ENCODE results near the gene DPEP2. TPM values are rescaled to one million over a fixed set of nuclear protein-coding genes. Genes with fewer than 3 reads are reported as not detected.

The DPEP2 gene
- total RNA-seq, 1 donor from 2014 or later = not detected

DNA sequence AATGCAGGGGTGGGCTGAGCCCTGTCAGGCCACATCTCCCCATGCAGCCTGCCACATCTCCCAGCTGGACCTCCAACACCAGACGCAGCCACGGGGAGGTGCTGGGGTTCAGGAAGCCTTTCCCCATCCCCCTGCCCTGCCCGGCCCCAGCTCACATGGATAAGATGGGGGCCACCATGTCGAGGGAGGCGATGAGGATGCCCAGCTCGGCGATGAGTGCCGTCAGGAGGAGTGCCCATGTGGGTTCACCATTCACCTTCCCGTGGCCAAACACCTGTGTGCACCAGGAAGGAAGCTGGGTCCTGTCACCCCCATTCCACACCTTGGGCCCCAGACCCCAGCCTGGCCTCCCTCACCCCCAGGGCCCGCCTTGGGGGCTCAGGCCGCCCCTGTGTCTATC lies 49.6 kb downstream of the DPEP2 start:
- H3K36me3 Mint-ChIP-seq (ENCODE audit: low read depth) = peaks cover 30% of the 10 kb centered on the region
- no peak overlapping the region for H3K27ac Mint-ChIP-seq (ENCODE audit: unreplicated experiment)
- H3K9me3 Mint-ChIP-seq (ENCODE audit: low read depth) = no peaks in the 10 kb centered on the region
- TF ChIP-seq, protein P1, sequence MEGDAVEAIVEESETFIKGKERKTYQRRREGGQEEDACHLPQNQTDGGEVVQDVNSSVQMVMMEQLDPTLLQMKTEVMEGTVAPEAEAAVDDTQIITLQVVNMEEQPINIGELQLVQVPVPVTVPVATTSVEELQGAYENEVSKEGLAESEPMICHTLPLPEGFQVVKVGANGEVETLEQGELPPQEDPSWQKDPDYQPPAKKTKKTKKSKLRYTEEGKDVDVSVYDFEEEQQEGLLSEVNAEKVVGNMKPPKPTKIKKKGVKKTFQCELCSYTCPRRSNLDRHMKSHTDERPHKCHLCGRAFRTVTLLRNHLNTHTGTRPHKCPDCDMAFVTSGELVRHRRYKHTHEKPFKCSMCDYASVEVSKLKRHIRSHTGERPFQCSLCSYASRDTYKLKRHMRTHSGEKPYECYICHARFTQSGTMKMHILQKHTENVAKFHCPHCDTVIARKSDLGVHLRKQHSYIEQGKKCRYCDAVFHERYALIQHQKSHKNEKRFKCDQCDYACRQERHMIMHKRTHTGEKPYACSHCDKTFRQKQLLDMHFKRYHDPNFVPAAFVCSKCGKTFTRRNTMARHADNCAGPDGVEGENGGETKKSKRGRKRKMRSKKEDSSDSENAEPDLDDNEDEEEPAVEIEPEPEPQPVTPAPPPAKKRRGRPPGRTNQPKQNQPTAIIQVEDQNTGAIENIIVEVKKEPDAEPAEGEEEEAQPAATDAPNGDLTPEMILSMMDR (IDR thresholded peaks at IDR 0.05) = no peak
- DNase-seq (ENCODE audit: low spot score) = no peak
- H3K4me3 Mint-ChIP-seq (ENCODE audit: unreplicated experiment) = no peak overlapping the region
- H3K4me1 Mint-ChIP-seq (ENCODE audit: low read depth) = no peaks in the 10 kb centered on the region
- H3K27me3 Mint-ChIP-seq (ENCODE audit: low read depth) = no peaks in the 10 kb centered on the region

DNA sequence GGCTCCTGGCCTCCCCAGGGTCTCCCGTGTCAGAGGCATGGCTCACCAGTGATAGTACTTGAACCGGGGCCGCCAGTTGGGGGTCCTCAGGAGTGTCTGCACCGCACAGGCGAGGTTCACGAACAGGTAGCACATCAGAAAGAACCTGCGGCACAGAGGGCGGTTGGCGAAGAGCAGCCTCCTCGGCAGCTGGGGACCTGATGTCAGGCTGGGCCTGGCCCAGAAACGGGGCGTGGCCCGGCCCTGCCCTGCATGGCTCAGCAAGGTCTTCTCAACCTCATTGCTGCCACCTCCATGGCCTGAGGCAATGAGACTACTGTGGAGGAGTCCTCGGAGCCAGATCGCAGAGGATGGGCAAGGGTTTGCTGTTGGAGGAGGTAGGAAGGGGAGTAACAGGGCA lies 51.3 kb downstream of the DPEP2 start:
- Mint-ChIP-seq H3K27ac (ENCODE audit: unreplicated experiment) (no peak overlapping the region), H3K9me3 (ENCODE audit: low read depth) (no peaks in the 10 kb centered on the region), H3K4me3 (ENCODE audit: unreplicated experiment) (no peak overlapping the region), H3K4me1 (ENCODE audit: low read depth) (no peaks in the 10 kb centered on the region), H3K27me3 (ENCODE audit: low read depth) (no peaks in the 10 kb centered on the region), H3K36me3 (ENCODE audit: low read depth) (peaks cover 27% of the 10 kb centered on the region)
- no peak for DNase-seq (ENCODE audit: low spot score)
- TF ChIP-seq, protein P1 (IDR thresholded peaks at IDR 0.05) = no peak

DNA sequence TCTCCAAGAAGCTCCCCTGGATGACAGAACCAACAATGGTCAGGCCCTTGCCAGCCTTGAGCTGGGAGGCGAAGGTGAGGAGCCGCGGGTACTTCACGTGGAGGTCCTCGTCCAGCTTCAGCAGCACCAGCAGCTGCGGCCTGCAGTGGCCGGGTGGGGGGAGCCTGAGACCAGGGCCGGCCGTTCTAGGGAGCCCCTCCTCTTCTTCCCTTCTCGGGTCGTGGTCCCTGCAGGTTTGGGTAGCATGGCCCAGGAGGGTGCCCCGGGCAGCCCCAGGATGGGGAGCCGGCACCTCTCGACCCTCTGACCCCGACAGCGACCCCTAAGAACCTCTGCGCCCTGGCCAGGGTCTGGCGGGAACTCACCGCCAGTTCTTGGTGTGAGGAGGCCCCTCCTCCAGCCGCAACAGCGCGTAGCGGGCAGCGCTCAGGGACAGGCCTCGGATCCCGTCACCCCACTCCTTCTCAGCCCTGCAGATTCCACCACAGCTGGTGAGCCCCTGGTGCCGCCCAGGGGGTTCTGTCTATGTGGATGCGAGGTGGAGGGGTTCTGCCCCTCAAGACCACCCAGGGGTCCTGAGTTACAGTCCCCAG lies 52.2 kb downstream of the DPEP2 start:
- peaks cover 28% of the 10 kb centered on the region for H3K36me3 Mint-ChIP-seq (ENCODE audit: low read depth)
- DNase-seq (ENCODE audit: low spot score) = no peak
- H3K4me1 Mint-ChIP-seq (ENCODE audit: low read depth) = no peaks in the 10 kb centered on the region
- H3K4me3 Mint-ChIP-seq (ENCODE audit: unreplicated experiment) = no peak overlapping the region
- no peak overlapping the region for H3K27ac Mint-ChIP-seq (ENCODE audit: unreplicated experiment)
- no peaks in the 10 kb centered on the region for H3K27me3 Mint-ChIP-seq (ENCODE audit: low read depth)
- TF ChIP-seq, protein P1 (IDR thresholded peaks at IDR 0.05) = no peak
- H3K9me3 Mint-ChIP-seq (ENCODE audit: low read depth) = no peaks in the 10 kb centered on the region

DNA sequence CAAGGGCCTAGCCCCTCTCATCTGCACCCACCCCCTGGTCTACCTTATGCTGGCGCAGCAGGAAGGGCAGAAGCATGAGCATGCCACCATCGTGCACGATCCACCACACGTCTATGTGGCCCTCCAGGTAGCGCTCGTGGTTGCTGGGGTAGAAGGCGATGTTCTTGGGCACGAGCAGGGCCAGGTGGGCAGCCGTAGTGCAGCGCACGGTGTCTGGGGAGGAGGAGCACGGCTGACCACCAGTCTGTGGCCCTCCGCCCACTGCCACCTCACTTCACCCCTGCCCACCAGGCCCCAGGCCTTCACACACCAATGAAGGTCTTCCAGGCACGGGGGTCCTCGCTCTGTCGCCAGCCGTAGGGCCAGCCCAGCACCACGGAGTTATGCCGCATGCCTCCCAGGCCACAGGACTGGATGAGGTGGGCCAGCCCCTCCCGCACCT lies 53.1 kb downstream of the DPEP2 start:
- DNase-seq (ENCODE audit: low spot score) = no peak
- H3K27me3 Mint-ChIP-seq (ENCODE audit: low read depth) = no peaks in the 10 kb centered on the region
- H3K4me3 Mint-ChIP-seq (ENCODE audit: unreplicated experiment) = no peak overlapping the region
- H3K36me3 Mint-ChIP-seq (ENCODE audit: low read depth) = peaks cover 27% of the 10 kb centered on the region
- H3K9me3 Mint-ChIP-seq (ENCODE audit: low read depth) = no peaks in the 10 kb centered on the region
- H3K27ac Mint-ChIP-seq (ENCODE audit: unreplicated experiment) = no peak overlapping the region
- no peaks in the 10 kb centered on the region for H3K4me1 Mint-ChIP-seq (ENCODE audit: low read depth)
- TF ChIP-seq, protein P1 (IDR thresholded peaks at IDR 0.05) = no peak

DNA sequence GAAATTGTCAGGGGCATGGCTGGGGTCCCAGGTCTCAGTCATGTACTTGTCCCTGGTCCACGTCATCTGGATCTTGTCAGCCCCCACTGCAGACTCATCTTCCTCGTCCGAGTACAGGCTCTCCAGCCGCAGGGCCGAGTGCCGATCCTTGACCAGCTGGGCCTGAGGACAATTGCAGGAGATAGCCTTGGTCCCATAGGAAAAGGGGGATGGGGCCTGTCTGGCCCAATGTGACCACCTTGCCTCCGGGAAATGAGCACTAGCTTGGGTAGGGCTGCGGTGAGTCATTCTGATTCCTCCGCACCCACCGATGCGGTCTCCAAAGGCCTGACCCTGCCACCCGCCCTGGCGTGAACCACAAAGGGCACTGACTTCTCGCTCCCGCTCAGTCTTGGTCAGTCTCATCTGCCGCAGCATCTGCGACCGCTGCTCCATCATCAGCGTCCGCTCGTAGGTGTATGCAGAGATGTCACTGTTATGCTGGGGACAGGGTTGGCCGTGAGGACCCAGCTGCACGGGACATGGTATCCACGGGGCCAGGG lies 53.8 kb downstream of the DPEP2 start:
- DNase-seq (ENCODE audit: low spot score) = no peak
- Mint-ChIP-seq H3K36me3 (ENCODE audit: low read depth) (peaks cover 24% of the 10 kb centered on the region), H3K9me3 (ENCODE audit: low read depth) (no peaks in the 10 kb centered on the region), H3K4me1 (ENCODE audit: low read depth) (no peaks in the 10 kb centered on the region), H3K27ac (ENCODE audit: unreplicated experiment) (no peak overlapping the region), H3K4me3 (ENCODE audit: unreplicated experiment) (no peak overlapping the region), H3K27me3 (ENCODE audit: low read depth) (no peaks in the 10 kb centered on the region)
- TF ChIP-seq, protein P1 (IDR thresholded peaks at IDR 0.05) = no peak
